ENCODE measurements around the gene WDFY1.

WDFY1 gene

GRCh38 chr2:223855426-223855825, 89.7 kb downstream of the WDFY1 start:
- no peak for TF ChIP-seq CTCF (IDR thresholded peaks at IDR 0.05)
- Histone ChIP-seq H3K9me3 (ENCODE audit: control insufficient read depth, low read length) (no peaks in the 10 kb centered on the region), H2AFZ (no peak overlapping the region), H3K36me3 (ENCODE audit: control insufficient read depth, insufficient read depth, low read length) (no peaks in the 10 kb centered on the region), H3K79me2 (no peaks in the 10 kb centered on the region), H3K27ac (no peak overlapping the region), H3K9ac (no peak overlapping the region), H3K27me3 (ENCODE audit: control insufficient read depth, insufficient read depth, low read length) (no peaks in the 10 kb centered on the region), H3K4me1 (no peaks in the 10 kb centered on the region), H3K4me3 (ENCODE audit: low read depth, low read length) (no peak overlapping the region), H3K4me2 (ENCODE audit: low read length) (no peak overlapping the region)

DNA sequence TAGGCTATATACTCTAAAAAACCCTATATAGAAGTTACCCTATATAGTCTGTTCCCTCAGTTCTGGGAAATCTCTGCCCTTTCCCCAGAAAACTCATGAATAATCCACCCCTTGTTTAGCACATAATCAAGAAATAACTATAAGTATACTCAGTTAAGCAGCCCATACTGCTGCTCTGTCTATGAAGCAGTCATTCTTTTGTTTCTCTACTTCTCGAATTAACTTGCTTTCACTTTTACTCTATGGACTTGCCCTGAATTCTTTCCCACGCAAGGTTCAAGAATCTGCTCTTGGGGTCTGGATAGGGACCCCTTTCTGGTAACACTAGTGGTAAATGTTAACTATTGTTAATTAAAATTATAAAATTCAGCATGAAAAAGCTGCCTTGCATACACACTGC, 90.4 kb downstream of the WDFY1 start:
- TF ChIP-seq CTCF (IDR thresholded peaks at IDR 0.05), result no peak
- no peak overlapping the region for H2AFZ ChIP-seq

GRCh38 chr2:223853425-223853837, 91.7 kb downstream of the WDFY1 start:
- Histone ChIP-seq H3K4me2 (ENCODE audit: low read length) (no peak overlapping the region), H2AFZ (no peak overlapping the region), H3K9ac (no peak overlapping the region), H3K4me1 (no peaks in the 10 kb centered on the region), H3K4me3 (ENCODE audit: low read depth, low read length) (no peak overlapping the region), H3K27me3 (ENCODE audit: control insufficient read depth, insufficient read depth, low read length) (no peaks in the 10 kb centered on the region), H3K27ac (no peak overlapping the region), H3K9me3 (ENCODE audit: control insufficient read depth, low read length) (no peaks in the 10 kb centered on the region), H3K79me2 (no peaks in the 10 kb centered on the region), H3K36me3 (ENCODE audit: control insufficient read depth, insufficient read depth, low read length) (no peaks in the 10 kb centered on the region)
- TF ChIP-seq CTCF (IDR thresholded peaks at IDR 0.05), result no peak

More for the DNA sequence above, 90.4 kb downstream of the WDFY1 start:
- Histone ChIP-seq H3K27ac (no peak overlapping the region), H3K4me2 (ENCODE audit: low read length) (no peak overlapping the region), H3K9ac (no peak overlapping the region), H3K27me3 (ENCODE audit: control insufficient read depth, insufficient read depth, low read length) (no peaks in the 10 kb centered on the region), H3K4me3 (ENCODE audit: low read depth, low read length) (no peak overlapping the region), H3K9me3 (ENCODE audit: control insufficient read depth, low read length) (no peaks in the 10 kb centered on the region), H3K79me2 (no peaks in the 10 kb centered on the region), H3K36me3 (ENCODE audit: control insufficient read depth, insufficient read depth, low read length) (no peaks in the 10 kb centered on the region), H3K4me1 (no peaks in the 10 kb centered on the region)

GRCh38 chr2:223852281-223852795, 92.8 kb downstream of the WDFY1 start:
- Histone ChIP-seq H3K9me3 (ENCODE audit: control insufficient read depth, low read length) (no peaks in the 10 kb centered on the region), H3K9ac (no peak overlapping the region), H3K36me3 (ENCODE audit: control insufficient read depth, insufficient read depth, low read length) (no peaks in the 10 kb centered on the region), H2AFZ (no peak overlapping the region), H3K27ac (no peak overlapping the region), H3K4me1 (no peaks in the 10 kb centered on the region), H3K4me2 (ENCODE audit: low read length) (no peak overlapping the region), H3K4me3 (ENCODE audit: low read depth, low read length) (no peak overlapping the region), H3K27me3 (ENCODE audit: control insufficient read depth, insufficient read depth, low read length) (no peaks in the 10 kb centered on the region), H3K79me2 (no peaks in the 10 kb centered on the region)
- no peak for TF ChIP-seq CTCF (IDR thresholded peaks at IDR 0.05)

- H3K4me2 ChIP-seq (ENCODE audit: low read length), result no peak overlapping the region
Measured at GRCh38 chr2:223847410-223847809, 97.7 kb downstream of the WDFY1 start.

More at GRCh38 chr2:223847410-223847809, 97.7 kb downstream of the WDFY1 start:
- Histone ChIP-seq H3K27me3 (ENCODE audit: control insufficient read depth, insufficient read depth, low read length) (no peaks in the 10 kb centered on the region), H2AFZ (no peak overlapping the region), H3K4me3 (ENCODE audit: low read depth, low read length) (no peak overlapping the region), H3K4me1 (no peaks in the 10 kb centered on the region), H3K9ac (no peak overlapping the region), H3K27ac (no peak overlapping the region), H3K9me3 (ENCODE audit: control insufficient read depth, low read length) (no peaks in the 10 kb centered on the region), H3K79me2 (no peaks in the 10 kb centered on the region), H3K36me3 (ENCODE audit: control insufficient read depth, insufficient read depth, low read length) (no peaks in the 10 kb centered on the region)
- TF ChIP-seq CTCF (IDR thresholded peaks at IDR 0.05), result no peak

Data from parathyroid adenoma (tissue), 2 donors.